Upper lobe of right lung (tissue), 1 donor: ENCODE data around the gene CPEB4. TPM values are rescaled to one million over a fixed set of nuclear protein-coding genes. Genes with fewer than 3 reads are reported as not detected.
A peak's percentile ranks its signal among the peaks of the same experiment; 100 is the strongest.

Experiments used
- ATAC-seq: fragments of 200-7000 bp; cut with Tn5 transposase; one replicate; pipeline ENCODE4 v1.9.1; 2020; ENCODE audit warnings: mild to moderate bottlenecking, moderate library complexity
- DNase-seq: peaks from one replicate; pipeline ENCODE4 v3.0.0-alpha.2; 2020
- H3K27ac ChIP-seq: fragments of 200-600 bp; one replicate; pipeline ENCODE4 v1.8.0; 2022
- H3K27me3 ChIP-seq: fragments of 200-600 bp; one replicate; pipeline ENCODE4 v1.8.0; 2022; ENCODE audit warnings: mild to moderate bottlenecking
- H3K36me3 ChIP-seq: fragments of 200-600 bp; one replicate; pipeline ENCODE4 v1.8.0; 2022
- H3K4me1 ChIP-seq: fragments of 200-600 bp; one replicate; pipeline ENCODE4 v1.8.0; 2022
- H3K4me3 ChIP-seq: fragments of 200-600 bp; one replicate; pipeline ENCODE4 v1.8.0; 2022; ENCODE audit warnings: mild to moderate bottlenecking
- H3K9me3 ChIP-seq: fragments of 200-600 bp; one replicate; pipeline ENCODE4 v1.8.0; 2022
- intact Hi-C: fragments of 100-400 bp; cut with DNase I; formaldehyde crosslinking; loops from one replicate; pipeline ENCODE4 v1.11.0; 2022
- total RNA-seq: library from RNA; stranded (reverse); fragmentation: NEBNext Ultra II Directional; extraction: Animal tissue kit (Norgen Biotek cat#: 25700); gene quantifications from one replicate; pipeline ENCODE4 v1.2.1, GENCODE V29; 2021
- TF ChIP-seq, protein P1 (sequence below): fragments of 200-600 bp; IDR thresholded peaks from one replicate; pipeline ENCODE4 v1.8.0; 2022; ENCODE audit warnings: antibody characterized with exemption
- donor health status: DM: no; HTN: yes; CAD: no; lungs with severe emphysema.

The CPEB4 gene
- total RNA-seq, 1 donor from 2014 or later = 62.4 TPM

GRCh38 chr5:173907686-173908371 is 19.7 kb downstream of the CPEB4 start:
- Histone ChIP-seq H3K4me3 (no peak overlapping the region), H3K36me3 (peaks cover 24% of the 10 kb centered on the region), H3K27ac (no peak overlapping the region), H3K9me3 (no peaks in the 10 kb centered on the region), H3K4me1 (peaks cover 44% of the 10 kb centered on the region), H3K27me3 (no peaks in the 10 kb centered on the region)
- DNase-seq (no peak), ATAC-seq (peak; percentile 28)
- TF ChIP-seq, protein P1, sequence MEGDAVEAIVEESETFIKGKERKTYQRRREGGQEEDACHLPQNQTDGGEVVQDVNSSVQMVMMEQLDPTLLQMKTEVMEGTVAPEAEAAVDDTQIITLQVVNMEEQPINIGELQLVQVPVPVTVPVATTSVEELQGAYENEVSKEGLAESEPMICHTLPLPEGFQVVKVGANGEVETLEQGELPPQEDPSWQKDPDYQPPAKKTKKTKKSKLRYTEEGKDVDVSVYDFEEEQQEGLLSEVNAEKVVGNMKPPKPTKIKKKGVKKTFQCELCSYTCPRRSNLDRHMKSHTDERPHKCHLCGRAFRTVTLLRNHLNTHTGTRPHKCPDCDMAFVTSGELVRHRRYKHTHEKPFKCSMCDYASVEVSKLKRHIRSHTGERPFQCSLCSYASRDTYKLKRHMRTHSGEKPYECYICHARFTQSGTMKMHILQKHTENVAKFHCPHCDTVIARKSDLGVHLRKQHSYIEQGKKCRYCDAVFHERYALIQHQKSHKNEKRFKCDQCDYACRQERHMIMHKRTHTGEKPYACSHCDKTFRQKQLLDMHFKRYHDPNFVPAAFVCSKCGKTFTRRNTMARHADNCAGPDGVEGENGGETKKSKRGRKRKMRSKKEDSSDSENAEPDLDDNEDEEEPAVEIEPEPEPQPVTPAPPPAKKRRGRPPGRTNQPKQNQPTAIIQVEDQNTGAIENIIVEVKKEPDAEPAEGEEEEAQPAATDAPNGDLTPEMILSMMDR = no peak
- intact Hi-C loops = no loop called here

GRCh38 chr5:173909199-173909598 is 21.1 kb downstream of the CPEB4 start:
- TF ChIP-seq, protein P1 = no peak

DNA sequence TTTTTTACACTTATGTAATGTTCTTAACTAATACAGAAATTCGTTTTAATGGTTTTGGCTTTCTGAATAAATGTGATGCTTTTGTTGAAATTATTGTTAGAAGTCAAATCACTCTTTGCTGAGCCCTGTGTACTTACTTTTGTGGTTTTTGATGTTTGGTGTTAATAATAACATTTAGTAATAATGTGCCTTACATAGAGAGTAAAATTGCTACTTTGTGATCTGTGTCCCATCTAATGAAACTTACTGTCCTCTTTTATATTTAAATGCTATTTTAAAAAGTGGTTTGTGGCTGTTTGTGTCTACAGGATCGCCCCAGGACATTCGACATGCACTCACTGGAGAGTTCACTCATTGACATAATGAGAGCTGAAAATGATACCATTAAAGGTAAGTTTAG is 22.1 kb downstream of the CPEB4 start:
- Histone ChIP-seq H3K9me3 (no peaks in the 10 kb centered on the region), H3K36me3 (peaks cover 29% of the 10 kb centered on the region), H3K4me1 (peaks cover 35% of the 10 kb centered on the region), H3K4me3 (no peak overlapping the region), H3K27ac (no peak overlapping the region), H3K27me3 (no peaks in the 10 kb centered on the region)
- DNase-seq (no peak), ATAC-seq (no peak)
- intact Hi-C loops = no loop called here
- TF ChIP-seq, protein P1 = no peak

More at GRCh38 chr5:173909199-173909598, 21.1 kb downstream of the CPEB4 start:
- H3K36me3 ChIP-seq = peaks cover 29% of the 10 kb centered on the region
- no peak overlapping the region for H3K27ac ChIP-seq
- peaks cover 35% of the 10 kb centered on the region for H3K4me1 ChIP-seq
- no peaks in the 10 kb centered on the region for H3K9me3 ChIP-seq
- no peak overlapping the region for H3K4me3 ChIP-seq
- DNase-seq = no peak
- ATAC-seq = peak; percentile 58
- intact Hi-C loops = no loop called here
- no peaks in the 10 kb centered on the region for H3K27me3 ChIP-seq

DNA sequence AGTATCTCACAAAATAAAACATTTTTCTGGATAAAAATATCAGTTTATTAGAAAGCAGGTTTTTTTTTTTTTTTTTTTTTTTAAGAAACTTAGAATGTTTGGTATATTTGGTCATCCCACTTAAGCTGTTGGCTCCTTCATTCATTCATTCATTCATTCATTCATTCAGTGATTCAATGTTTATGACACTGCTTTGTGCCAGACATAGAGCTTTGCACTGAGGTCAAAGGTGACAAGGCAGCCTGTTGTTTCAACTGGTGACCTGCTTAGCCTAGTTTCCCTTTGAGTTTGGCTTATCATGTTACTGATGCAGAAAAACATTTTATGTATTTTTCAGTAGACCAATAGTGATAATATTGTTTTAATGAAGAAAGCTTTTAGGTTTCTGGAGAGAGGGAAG is 23.5 kb downstream of the CPEB4 start:
- ATAC-seq (no peak), DNase-seq (no peak)
- Histone ChIP-seq H3K9me3 (no peaks in the 10 kb centered on the region), H3K27me3 (no peaks in the 10 kb centered on the region), H3K4me3 (no peak overlapping the region), H3K27ac (no peak overlapping the region), H3K4me1 (peaks cover 35% of the 10 kb centered on the region), H3K36me3 (peaks cover 29% of the 10 kb centered on the region)
- TF ChIP-seq, protein P1 = no peak
- intact Hi-C loops = no loop called here

DNA sequence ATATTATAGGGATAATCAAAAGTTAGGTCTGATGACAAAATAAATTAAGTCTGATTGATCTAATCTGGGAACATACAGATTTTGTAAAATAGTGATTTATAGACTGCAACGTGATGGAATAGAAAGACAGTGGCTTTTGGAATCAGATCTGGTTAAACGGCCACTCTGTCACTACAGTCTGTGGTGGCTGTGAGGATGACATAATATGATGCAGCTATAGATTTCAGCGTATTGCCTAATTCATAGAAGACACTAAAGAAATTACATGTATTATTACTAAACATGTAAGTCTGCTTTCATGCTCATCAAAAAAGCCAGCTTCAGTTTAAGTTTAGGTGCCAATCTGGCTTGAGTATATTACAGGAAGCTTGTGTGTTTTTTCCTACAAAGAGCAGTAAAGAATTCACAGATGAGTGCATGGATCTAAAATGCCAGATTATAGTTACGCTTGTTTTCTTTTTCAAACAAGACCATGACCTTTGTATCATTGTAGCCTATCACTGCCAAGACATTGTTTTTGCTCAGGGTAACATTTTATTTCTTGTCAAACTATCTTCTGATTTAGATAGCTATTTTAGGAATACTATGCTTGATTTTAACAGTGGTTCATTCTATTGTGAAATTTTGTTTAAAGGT is 25.7 kb downstream of the CPEB4 start:
- TF ChIP-seq, protein P1 = no peak
- Histone ChIP-seq H3K4me1 (peaks cover 18% of the 10 kb centered on the region), H3K27ac (no peak overlapping the region), H3K4me3 (no peak overlapping the region), H3K27me3 (no peaks in the 10 kb centered on the region), H3K36me3 (peaks cover 29% of the 10 kb centered on the region), H3K9me3 (no peaks in the 10 kb centered on the region)
- intact Hi-C loops = no loop called here
- no peak for DNase-seq
- no peak for ATAC-seq
